Neural cell (in vitro differentiated cells): Measurements from ENCODE around the gene PTPRT. TPM values are rescaled to one million over a fixed set of nuclear protein-coding genes. Genes with fewer than 3 reads are reported as not detected.
"Not testable (repeated sequence)": the region's sequence is repeated elsewhere in the genome, so short reads cannot be mapped to it uniquely, and the experiment has no call there.

Experiments
- H2AFZ ChIP-seq: fragments of 200-600, 300-800 bp; sonication (generic), shearing (Covaris generic); 2 replicates; pipeline ENCODE4 v1.6.0; 2014; ENCODE audit warnings: low read depth, mild to moderate bottlenecking, antibody characterized with exemption, low read length, moderate library complexity
- H3F3A ChIP-seq: fragments of 200-600 bp; shearing (Covaris generic); 2 replicates; pipeline ENCODE4 v1.6.1; 2016; ENCODE audit warnings: mild to moderate bottlenecking, moderate library complexity, mixed read lengths, antibody characterized with exemption, low read length; ENCODE audit not compliant: insufficient read depth, poor library complexity, severe bottlenecking
- H3K27ac ChIP-seq: fragments of 200-600, 300-800 bp; sonication (generic), shearing (Covaris generic); 2 replicates; pipeline ENCODE4 v1.5.1; 2014; ENCODE audit warnings: mild to moderate bottlenecking, low read length, moderate library complexity
- H3K27me3 ChIP-seq: fragments of 300-800, 200-600 bp; sonication (generic), shearing (Covaris generic); 2 replicates; pipeline ENCODE4 v1.6.0; 2014; ENCODE audit warnings: mild to moderate bottlenecking, low read depth, low read length, moderate library complexity; ENCODE audit not compliant: insufficient read depth
- H3K36me3 ChIP-seq: fragments of 300-800, 200-600 bp; sonication (generic), shearing (Covaris generic); 2 replicates; pipeline ENCODE4 v1.5.1; 2014; ENCODE audit warnings: mild to moderate bottlenecking, antibody characterized with exemption, low read length, moderate library complexity; ENCODE audit not compliant: insufficient read depth
- H3K4me2 ChIP-seq: fragments of 300-800, 200-600 bp; sonication (generic), shearing (Covaris generic); 2 replicates; pipeline ENCODE4 v1.6.0; 2014; ENCODE audit warnings: mild to moderate bottlenecking, low read length
- H3K4me3 ChIP-seq: fragments of 300-800, 200-600 bp; sonication (generic), shearing (Covaris generic); 2 replicates; pipeline ENCODE4 v1.5.1; 2014; ENCODE audit warnings: mild to moderate bottlenecking, low read length, moderate library complexity
- H3K79me2 ChIP-seq: fragments of 200-600 bp; shearing (Covaris generic); replicated peaks from 2 replicates; pipeline ENCODE4 v1.6.0; 2014; ENCODE audit warnings: mild to moderate bottlenecking, low read length, moderate library complexity; ENCODE audit not compliant: insufficient read depth
- H3K9ac ChIP-seq: fragments of 300-800, 200-600 bp; sonication (generic), shearing (Covaris generic); 2 replicates; pipeline ENCODE4 v1.6.1; 2016; ENCODE audit warnings: mild to moderate bottlenecking, low read length, mixed read lengths
- H3K9me2 ChIP-seq: fragments of 200-600 bp; shearing (Covaris generic); 2 replicates; pipeline ENCODE4 v1.6.1; 2016; ENCODE audit warnings: mild to moderate bottlenecking, low read length, mixed read lengths; ENCODE audit not compliant: insufficient read depth
- H3K9me3 ChIP-seq: fragments of 200-600, 300-800 bp; sonication (generic), shearing (Covaris generic); 2 replicates; pipeline ENCODE4 v1.6.1; 2016; ENCODE audit warnings: mild to moderate bottlenecking, mixed run types, low read length, moderate library complexity, mixed read lengths
- H4K20me1 ChIP-seq: fragments of 200-600 bp; shearing (Covaris generic); 2 replicates; pipeline ENCODE4 v1.6.1; 2016; ENCODE audit warnings: mild to moderate bottlenecking, mixed run types; ENCODE audit not compliant: insufficient read depth
- EP300 ChIP-seq: fragments of 450-650 bp; conservative IDR thresholded peaks from 2 replicates; pipeline ENCODE4 v1.6.1; 2014; ENCODE audit warnings: antibody characterized with exemption, mild to moderate bottlenecking, moderate library complexity; ENCODE audit not compliant: poor library complexity, severe bottlenecking
- EZH2 ChIP-seq: fragments of 200-600, 300-800 bp; shearing (Covaris generic), sonication (generic); IDR thresholded peaks from 2 replicates; pipeline ENCODE4 v1.6.1; 2014; ENCODE audit warnings: antibody characterized with exemption, low read length, borderline replicate concordance, mild to moderate bottlenecking; ENCODE audit not compliant: insufficient read depth, poor library complexity, severe bottlenecking
- MXI1 ChIP-seq: fragments of 450-650 bp; conservative IDR thresholded peaks from 2 replicates; pipeline ENCODE4 v1.6.1; 2014; ENCODE audit warnings: antibody characterized with exemption, mild to moderate bottlenecking; ENCODE audit not compliant: poor library complexity, severe bottlenecking
- POLR2AphosphoS5 ChIP-seq: IDR thresholded peaks from 2 replicates; pipeline ENCODE4 v1.6.1; 2012
- RAD21 ChIP-seq: fragments of 450-650 bp; conservative IDR thresholded peaks from 2 replicates; pipeline ENCODE4 v1.6.1; 2014; ENCODE audit warnings: antibody characterized with exemption, mild to moderate bottlenecking, moderate library complexity
- SMC3 ChIP-seq: fragments of 450-650 bp; conservative IDR thresholded peaks from 2 replicates; pipeline ENCODE4 v1.6.1; 2014; ENCODE audit warnings: antibody characterized with exemption, mild to moderate bottlenecking, moderate library complexity; ENCODE audit not compliant: poor library complexity
- TAF1 ChIP-seq: IDR thresholded peaks from 2 replicates; pipeline ENCODE4 v1.6.1; 2012; ENCODE audit warnings: low read depth
- polyA plus RNA-seq: library from polyadenylated mRNA; depleted of rRNA; stranded (reverse); fragments of >200 nt; gene quantifications from 2 replicates; pipeline ENCODE4 v1.2.3, GENCODE V29; 2014
- TF ChIP-seq, protein P1 (sequence below): fragments of 450-650 bp; IDR thresholded peaks from 2 replicates; pipeline ENCODE4 v1.5.1; 2014; ENCODE audit warnings: antibody characterized with exemption, mild to moderate bottlenecking, moderate library complexity; ENCODE audit not compliant: poor library complexity, severe bottlenecking
- TF ChIP-seq, protein P2 (sequence below): IDR thresholded peaks from 2 replicates; pipeline ENCODE4 v1.6.1; 2012; ENCODE audit warnings: borderline replicate concordance

The PTPRT gene
- polyA plus RNA-seq, 1 donor from 2014 or later: 9.2 TPM

DNA sequence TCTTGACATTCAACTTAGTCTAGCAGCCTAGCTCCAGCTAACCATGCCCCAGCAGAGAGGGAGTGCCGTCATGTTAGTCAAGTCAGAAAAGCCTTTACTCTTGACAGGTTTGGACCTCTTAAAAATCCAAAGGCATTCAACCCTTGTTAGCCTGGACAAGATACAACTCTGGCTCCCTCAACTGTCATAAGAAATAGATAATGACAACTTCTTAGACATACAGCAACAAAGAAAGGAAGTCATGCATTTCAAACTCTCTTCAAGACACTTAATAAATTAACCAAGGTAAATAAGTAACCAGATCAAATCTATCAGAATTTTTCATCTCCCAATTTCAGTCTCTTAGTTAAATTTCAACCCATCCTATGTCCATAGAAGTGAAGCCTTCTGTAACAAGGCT, 22.7 kb downstream of the PTPRT start:
- H2AFZ ChIP-seq: no peak overlapping the region
- no peaks in the 10 kb centered on the region for H4K20me1 ChIP-seq
- no peaks in the 10 kb centered on the region for H3K27me3 ChIP-seq
- H3K4me2 ChIP-seq: no peak overlapping the region
- H3K9ac ChIP-seq: no peak overlapping the region
- no peak overlapping the region for H3K27ac ChIP-seq
- H3K9me3 ChIP-seq: no peaks in the 10 kb centered on the region
- H3K36me3 ChIP-seq: no peaks in the 10 kb centered on the region
- no peaks in the 10 kb centered on the region for H3K79me2 ChIP-seq
- no peaks in the 10 kb centered on the region for H3F3A ChIP-seq
- no peak overlapping the region for H3K4me3 ChIP-seq
- H3K9me2 ChIP-seq: no peaks in the 10 kb centered on the region
- TF ChIP-seq EZH2 (no peak), POLR2AphosphoS5 (no peak), MXI1 (no peak), RAD21 (no peak), SMC3 (no peak), EP300 (no peak), TAF1 (no peak)
- TF ChIP-seq, protein P1, sequence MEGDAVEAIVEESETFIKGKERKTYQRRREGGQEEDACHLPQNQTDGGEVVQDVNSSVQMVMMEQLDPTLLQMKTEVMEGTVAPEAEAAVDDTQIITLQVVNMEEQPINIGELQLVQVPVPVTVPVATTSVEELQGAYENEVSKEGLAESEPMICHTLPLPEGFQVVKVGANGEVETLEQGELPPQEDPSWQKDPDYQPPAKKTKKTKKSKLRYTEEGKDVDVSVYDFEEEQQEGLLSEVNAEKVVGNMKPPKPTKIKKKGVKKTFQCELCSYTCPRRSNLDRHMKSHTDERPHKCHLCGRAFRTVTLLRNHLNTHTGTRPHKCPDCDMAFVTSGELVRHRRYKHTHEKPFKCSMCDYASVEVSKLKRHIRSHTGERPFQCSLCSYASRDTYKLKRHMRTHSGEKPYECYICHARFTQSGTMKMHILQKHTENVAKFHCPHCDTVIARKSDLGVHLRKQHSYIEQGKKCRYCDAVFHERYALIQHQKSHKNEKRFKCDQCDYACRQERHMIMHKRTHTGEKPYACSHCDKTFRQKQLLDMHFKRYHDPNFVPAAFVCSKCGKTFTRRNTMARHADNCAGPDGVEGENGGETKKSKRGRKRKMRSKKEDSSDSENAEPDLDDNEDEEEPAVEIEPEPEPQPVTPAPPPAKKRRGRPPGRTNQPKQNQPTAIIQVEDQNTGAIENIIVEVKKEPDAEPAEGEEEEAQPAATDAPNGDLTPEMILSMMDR: no peak
- TF ChIP-seq, protein P2, sequence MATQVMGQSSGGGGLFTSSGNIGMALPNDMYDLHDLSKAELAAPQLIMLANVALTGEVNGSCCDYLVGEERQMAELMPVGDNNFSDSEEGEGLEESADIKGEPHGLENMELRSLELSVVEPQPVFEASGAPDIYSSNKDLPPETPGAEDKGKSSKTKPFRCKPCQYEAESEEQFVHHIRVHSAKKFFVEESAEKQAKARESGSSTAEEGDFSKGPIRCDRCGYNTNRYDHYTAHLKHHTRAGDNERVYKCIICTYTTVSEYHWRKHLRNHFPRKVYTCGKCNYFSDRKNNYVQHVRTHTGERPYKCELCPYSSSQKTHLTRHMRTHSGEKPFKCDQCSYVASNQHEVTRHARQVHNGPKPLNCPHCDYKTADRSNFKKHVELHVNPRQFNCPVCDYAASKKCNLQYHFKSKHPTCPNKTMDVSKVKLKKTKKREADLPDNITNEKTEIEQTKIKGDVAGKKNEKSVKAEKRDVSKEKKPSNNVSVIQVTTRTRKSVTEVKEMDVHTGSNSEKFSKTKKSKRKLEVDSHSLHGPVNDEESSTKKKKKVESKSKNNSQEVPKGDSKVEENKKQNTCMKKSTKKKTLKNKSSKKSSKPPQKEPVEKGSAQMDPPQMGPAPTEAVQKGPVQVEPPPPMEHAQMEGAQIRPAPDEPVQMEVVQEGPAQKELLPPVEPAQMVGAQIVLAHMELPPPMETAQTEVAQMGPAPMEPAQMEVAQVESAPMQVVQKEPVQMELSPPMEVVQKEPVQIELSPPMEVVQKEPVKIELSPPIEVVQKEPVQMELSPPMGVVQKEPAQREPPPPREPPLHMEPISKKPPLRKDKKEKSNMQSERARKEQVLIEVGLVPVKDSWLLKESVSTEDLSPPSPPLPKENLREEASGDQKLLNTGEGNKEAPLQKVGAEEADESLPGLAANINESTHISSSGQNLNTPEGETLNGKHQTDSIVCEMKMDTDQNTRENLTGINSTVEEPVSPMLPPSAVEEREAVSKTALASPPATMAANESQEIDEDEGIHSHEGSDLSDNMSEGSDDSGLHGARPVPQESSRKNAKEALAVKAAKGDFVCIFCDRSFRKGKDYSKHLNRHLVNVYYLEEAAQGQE: no peak

- TF ChIP-seq, protein P2: no peak
- no peak for TF ChIP-seq SMC3
- TF ChIP-seq, protein P1: no peak
- TF ChIP-seq TAF1: no peak
- no peak for TF ChIP-seq POLR2AphosphoS5
- TF ChIP-seq EP300: no peak
- TF ChIP-seq MXI1: no peak
- no peak for TF ChIP-seq RAD21
- no peak for TF ChIP-seq EZH2
- H4K20me1 ChIP-seq: no peaks in the 10 kb centered on the region
Measured at GRCh38 chr20:43165611-43166010, 24.1 kb downstream of the PTPRT start.

DNA sequence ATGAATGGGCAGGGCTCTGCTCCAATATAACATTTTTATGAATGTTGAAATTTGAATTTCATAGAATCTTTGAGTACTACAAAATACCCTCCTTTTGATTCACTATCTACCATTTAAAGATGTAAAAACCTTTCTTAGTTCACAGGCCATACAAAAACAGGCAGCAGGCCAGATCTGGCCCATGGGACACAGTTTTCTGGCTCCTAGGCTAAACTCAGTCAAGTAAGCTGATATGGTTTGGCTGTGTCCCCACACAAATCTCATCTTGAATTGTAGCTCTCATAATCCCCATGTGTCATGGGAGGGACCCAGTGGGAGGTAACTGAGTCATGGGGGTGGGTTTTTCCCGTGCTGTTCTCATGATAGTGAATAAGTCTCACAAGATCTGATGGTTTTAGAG, 25.0 kb downstream of the PTPRT start:
- H3K9me2 ChIP-seq, H3K27ac ChIP-seq, H3K27me3 ChIP-seq, H3F3A ChIP-seq, H3K9ac ChIP-seq, H3K9me3 ChIP-seq, H3K4me3 ChIP-seq, H3K79me2 ChIP-seq, H3K4me2 ChIP-seq, H2AFZ ChIP-seq, H4K20me1 ChIP-seq, H3K36me3 ChIP-seq: not testable (repeated sequence)

More at GRCh38 chr20:43165611-43166010, 24.1 kb downstream of the PTPRT start:
- H3K9me3 ChIP-seq: no peaks in the 10 kb centered on the region
- no peaks in the 10 kb centered on the region for H3F3A ChIP-seq
- H3K4me2 ChIP-seq: no peak overlapping the region
- no peak overlapping the region for H3K27ac ChIP-seq
- no peak overlapping the region for H3K9ac ChIP-seq
- H3K4me3 ChIP-seq: no peak overlapping the region
- no peaks in the 10 kb centered on the region for H3K36me3 ChIP-seq
- H3K9me2 ChIP-seq: no peaks in the 10 kb centered on the region
- H3K27me3 ChIP-seq: no peaks in the 10 kb centered on the region
- H3K79me2 ChIP-seq: no peaks in the 10 kb centered on the region
- H2AFZ ChIP-seq: no peak overlapping the region
